ENCODE results near the gene PAX5.
A peak's percentile ranks its signal among the peaks of the same experiment; 100 is the strongest.
"Not testable (repeated sequence)": the region's sequence is repeated elsewhere in the genome, so short reads cannot be mapped to it uniquely, and the experiment has no call there.

Gene PAX5

GRCh38 chr9:37033682-37034304, at the start of gene PAX5:
Gene PAX5, minus strand, starts transcription at chr9:37034268. Its CDS starts 237 bp downstream, at chr9:37034031.
- H3K9ac ChIP-seq (ENCODE audit: low read depth, low read length): no peak within 1 kb of the TSS
- peak within 1 kb of the TSS; percentile 68 for H3K4me3 ChIP-seq (ENCODE audit: low read depth, low read length)

DNA sequence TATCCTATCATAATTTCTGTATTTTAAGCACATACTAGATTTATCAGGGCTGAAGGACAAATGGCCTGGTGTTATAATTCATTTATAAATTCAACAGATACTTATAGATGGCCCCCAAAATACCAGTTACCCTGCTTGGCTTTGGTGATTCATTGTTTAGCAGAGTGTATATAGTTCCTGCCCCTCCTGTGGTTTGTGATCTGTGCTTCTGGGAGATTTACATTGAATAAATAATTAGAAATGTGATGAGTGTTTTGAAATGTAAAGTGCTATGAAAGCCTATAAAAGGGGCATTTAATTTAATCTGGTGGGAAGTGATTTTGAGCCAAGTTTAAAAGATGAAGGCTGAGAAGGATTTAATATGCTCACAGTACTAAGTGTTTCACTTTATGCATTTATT, 49.6 kb upstream of the PAX5 start:
- no peak overlapping the region for H3K4me3 ChIP-seq (ENCODE audit: low read depth, low read length)
- H3K9me3 ChIP-seq (ENCODE audit: control insufficient read depth, insufficient read depth, low read length): no peaks in the 10 kb centered on the region
- H3K27me3 ChIP-seq (ENCODE audit: control insufficient read depth, insufficient read depth, low read length): peaks cover 6% of the 10 kb centered on the region
- H3K4me1 ChIP-seq (ENCODE audit: control insufficient read depth, insufficient read depth, low read length): peaks cover 2% of the 10 kb centered on the region
- H3K9ac ChIP-seq (ENCODE audit: low read depth, low read length): no peak overlapping the region
- H3K36me3 ChIP-seq (ENCODE audit: control insufficient read depth, insufficient read depth, low read length): no peaks in the 10 kb centered on the region

More at GRCh38 chr9:37033682-37034304, at the start of gene PAX5:
- peaks cover 14% of the 10 kb centered on the region for H3K4me1 ChIP-seq (ENCODE audit: control insufficient read depth, insufficient read depth, low read length)
- no peaks in the 10 kb centered on the region for H3K9me3 ChIP-seq (ENCODE audit: control insufficient read depth, insufficient read depth, low read length)
- H3K27me3 ChIP-seq (ENCODE audit: control insufficient read depth, insufficient read depth, low read length): peaks cover 99% of the 10 kb centered on the region
- H3K36me3 ChIP-seq (ENCODE audit: control insufficient read depth, insufficient read depth, low read length): no peaks in the 10 kb centered on the region

GRCh38 chr9:37082214-37082765, 48.2 kb upstream of the PAX5 start:
- H3K9me3 ChIP-seq (ENCODE audit: control insufficient read depth, insufficient read depth, low read length): no peaks in the 10 kb centered on the region
- peaks cover 2% of the 10 kb centered on the region for H3K4me1 ChIP-seq (ENCODE audit: control insufficient read depth, insufficient read depth, low read length)
- H3K9ac ChIP-seq (ENCODE audit: low read depth, low read length): no peak overlapping the region
- no peak overlapping the region for H3K4me3 ChIP-seq (ENCODE audit: low read depth, low read length)
- peaks cover 10% of the 10 kb centered on the region for H3K27me3 ChIP-seq (ENCODE audit: control insufficient read depth, insufficient read depth, low read length)
- H3K36me3 ChIP-seq (ENCODE audit: control insufficient read depth, insufficient read depth, low read length): no peaks in the 10 kb centered on the region

DNA sequence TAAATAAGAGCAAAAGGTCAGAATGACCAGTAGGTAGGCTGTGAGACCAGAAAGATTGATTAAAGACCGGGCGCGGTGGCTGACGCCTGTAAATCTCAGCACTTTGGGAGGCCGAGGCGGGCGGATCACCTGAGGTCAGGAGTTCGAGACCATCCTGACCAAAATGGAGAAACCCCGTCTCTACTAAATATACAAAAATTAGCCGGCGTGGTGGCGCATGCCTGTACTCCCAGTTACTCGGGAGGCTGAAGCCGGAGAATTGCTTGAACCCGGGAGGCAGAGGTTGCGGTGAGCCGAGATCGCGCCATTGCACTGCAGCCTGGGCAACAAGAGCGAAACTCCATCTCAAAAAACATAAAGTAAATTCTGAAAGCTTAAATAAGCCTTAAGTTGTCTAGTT, 47.4 kb upstream of the PAX5 start:
- H3K4me1 ChIP-seq (ENCODE audit: control insufficient read depth, insufficient read depth, low read length); H3K4me3 ChIP-seq (ENCODE audit: low read depth, low read length); H3K36me3 ChIP-seq (ENCODE audit: control insufficient read depth, insufficient read depth, low read length); H3K9ac ChIP-seq (ENCODE audit: low read depth, low read length); H3K9me3 ChIP-seq (ENCODE audit: control insufficient read depth, insufficient read depth, low read length); H3K27me3 ChIP-seq (ENCODE audit: control insufficient read depth, insufficient read depth, low read length): not testable (repeated sequence)

DNA sequence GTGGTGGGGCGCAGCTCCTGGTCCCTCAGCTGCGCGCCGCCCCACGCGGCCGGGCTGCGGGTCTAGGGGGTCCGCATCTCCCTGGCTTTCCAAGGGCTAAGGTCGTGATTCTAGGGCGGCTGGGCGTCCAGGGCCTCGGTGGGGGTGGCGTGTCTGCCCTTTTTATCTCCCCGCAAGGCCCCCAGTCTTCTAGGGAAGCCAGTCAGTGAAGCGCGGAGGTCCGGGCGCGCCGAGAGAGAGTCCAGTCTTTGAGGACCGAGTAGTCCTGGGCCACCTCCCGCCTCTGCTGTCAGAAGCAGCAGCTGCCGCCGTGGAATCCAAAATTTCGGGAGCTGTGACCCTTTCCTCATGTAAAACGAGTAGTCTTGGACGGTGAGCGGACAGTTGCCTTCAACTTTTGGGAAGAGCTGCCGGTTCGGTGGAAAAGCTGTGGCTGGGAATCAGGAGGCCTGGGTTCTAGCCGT, 46.1 kb upstream of the PAX5 start:
- peak overlapping the region; percentile 68 for H3K9ac ChIP-seq (ENCODE audit: low read depth, low read length)
- peak overlapping the region; percentile 90 for H3K4me3 ChIP-seq (ENCODE audit: low read depth, low read length)
- not testable (repeated sequence) for H3K9me3 ChIP-seq (ENCODE audit: control insufficient read depth, insufficient read depth, low read length); H3K27me3 ChIP-seq (ENCODE audit: control insufficient read depth, insufficient read depth, low read length); H3K4me1 ChIP-seq (ENCODE audit: control insufficient read depth, insufficient read depth, low read length); H3K36me3 ChIP-seq (ENCODE audit: control insufficient read depth, insufficient read depth, low read length)

- no peaks in the 10 kb centered on the region for H3K36me3 ChIP-seq (ENCODE audit: control insufficient read depth, insufficient read depth, low read length)
- H3K4me3 ChIP-seq (ENCODE audit: low read depth, low read length): peak overlapping the region; percentile 90
- H3K9ac ChIP-seq (ENCODE audit: low read depth, low read length): peak overlapping the region; percentile 68
- peaks cover 10% of the 10 kb centered on the region for H3K27me3 ChIP-seq (ENCODE audit: control insufficient read depth, insufficient read depth, low read length)
- H3K9me3 ChIP-seq (ENCODE audit: control insufficient read depth, insufficient read depth, low read length): no peaks in the 10 kb centered on the region
- H3K4me1 ChIP-seq (ENCODE audit: control insufficient read depth, insufficient read depth, low read length): peaks cover 2% of the 10 kb centered on the region
These were observed 45.5 kb upstream of the PAX5 start for GRCh38 chr9:37079370-37080164.

DNA sequence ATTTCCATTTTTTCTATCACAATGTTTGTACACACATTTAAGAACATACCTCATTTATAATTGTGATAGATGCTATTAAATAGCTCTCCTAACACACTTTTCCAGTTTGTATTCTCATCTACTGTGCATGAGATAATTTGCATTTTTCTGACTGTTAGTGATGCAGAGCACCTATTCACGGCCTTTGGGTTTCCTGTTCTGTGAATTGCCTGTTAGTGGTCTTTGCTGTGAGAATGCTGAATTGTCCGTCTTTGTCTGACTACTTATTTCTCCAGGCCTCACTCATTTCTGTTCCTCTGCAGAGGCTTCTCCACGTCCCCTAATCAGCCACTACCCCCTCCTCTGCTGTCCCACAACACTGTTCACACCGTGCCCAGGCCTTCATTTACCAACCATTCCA, 40.7 kb upstream of the PAX5 start:
- not testable (repeated sequence) for H3K9me3 ChIP-seq (ENCODE audit: control insufficient read depth, insufficient read depth, low read length); H3K9ac ChIP-seq (ENCODE audit: low read depth, low read length); H3K36me3 ChIP-seq (ENCODE audit: control insufficient read depth, insufficient read depth, low read length); H3K4me3 ChIP-seq (ENCODE audit: low read depth, low read length); H3K4me1 ChIP-seq (ENCODE audit: control insufficient read depth, insufficient read depth, low read length); H3K27me3 ChIP-seq (ENCODE audit: control insufficient read depth, insufficient read depth, low read length)

DNA sequence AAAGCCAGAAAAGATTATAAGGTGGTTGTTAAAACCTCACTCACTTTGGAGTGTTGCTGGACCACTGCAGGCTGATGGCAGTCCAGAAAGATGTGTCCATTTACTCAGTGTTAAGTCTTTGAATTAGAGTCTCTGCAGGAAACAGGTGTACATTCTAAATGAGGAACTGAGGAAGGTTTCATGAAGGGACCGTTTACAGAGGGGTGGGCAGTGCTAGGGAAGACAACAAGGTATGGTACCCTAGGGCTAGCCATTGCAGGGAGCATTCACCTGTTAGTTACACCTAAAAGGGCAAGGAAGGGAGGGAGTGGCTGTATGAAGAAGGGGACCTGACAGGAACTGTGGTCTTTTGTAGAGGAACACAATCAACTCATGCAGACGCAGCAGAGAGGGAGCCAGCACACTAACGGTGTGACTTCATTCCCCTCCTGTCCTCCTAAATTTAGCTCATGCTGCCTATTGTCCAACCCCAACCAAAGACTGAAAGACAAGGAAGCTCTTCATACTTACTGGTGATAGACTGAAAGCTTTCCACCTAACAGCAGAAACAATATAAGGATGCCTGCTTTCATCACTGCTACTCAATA, 32.2 kb upstream of the PAX5 start:
- Histone ChIP-seq H3K9me3 (ENCODE audit: control insufficient read depth, insufficient read depth, low read length) (no peaks in the 10 kb centered on the region), H3K4me1 (ENCODE audit: control insufficient read depth, insufficient read depth, low read length) (no peaks in the 10 kb centered on the region), H3K36me3 (ENCODE audit: control insufficient read depth, insufficient read depth, low read length) (no peaks in the 10 kb centered on the region), H3K27me3 (ENCODE audit: control insufficient read depth, insufficient read depth, low read length) (no peaks in the 10 kb centered on the region), H3K9ac (ENCODE audit: low read depth, low read length) (no peak overlapping the region), H3K4me3 (ENCODE audit: low read depth, low read length) (no peak overlapping the region)

- Histone ChIP-seq H3K4me1 (ENCODE audit: control insufficient read depth, insufficient read depth, low read length) (no peaks in the 10 kb centered on the region), H3K9me3 (ENCODE audit: control insufficient read depth, insufficient read depth, low read length) (no peaks in the 10 kb centered on the region), H3K27me3 (ENCODE audit: control insufficient read depth, insufficient read depth, low read length) (no peaks in the 10 kb centered on the region)
These were observed 28.3 kb upstream of the PAX5 start for GRCh38 chr9:37062336-37062735.

GRCh38 chr9:37061768-37062167, 27.7 kb upstream of the PAX5 start:
- no peaks in the 10 kb centered on the region for H3K36me3 ChIP-seq (ENCODE audit: control insufficient read depth, insufficient read depth, low read length)
- no peak overlapping the region for H3K9ac ChIP-seq (ENCODE audit: low read depth, low read length)
- no peaks in the 10 kb centered on the region for H3K4me1 ChIP-seq (ENCODE audit: control insufficient read depth, insufficient read depth, low read length)
- no peaks in the 10 kb centered on the region for H3K27me3 ChIP-seq (ENCODE audit: control insufficient read depth, insufficient read depth, low read length)
- no peaks in the 10 kb centered on the region for H3K9me3 ChIP-seq (ENCODE audit: control insufficient read depth, insufficient read depth, low read length)
- no peak overlapping the region for H3K4me3 ChIP-seq (ENCODE audit: low read depth, low read length)

More at GRCh38 chr9:37062336-37062735, 28.3 kb upstream of the PAX5 start:
- no peak overlapping the region for H3K4me3 ChIP-seq (ENCODE audit: low read depth, low read length)
- H3K9ac ChIP-seq (ENCODE audit: low read depth, low read length): no peak overlapping the region
- no peaks in the 10 kb centered on the region for H3K36me3 ChIP-seq (ENCODE audit: control insufficient read depth, insufficient read depth, low read length)

- Histone ChIP-seq H3K4me1 (ENCODE audit: control insufficient read depth, insufficient read depth, low read length) (no peaks in the 10 kb centered on the region), H3K4me3 (ENCODE audit: low read depth, low read length) (no peak overlapping the region), H3K36me3 (ENCODE audit: control insufficient read depth, insufficient read depth, low read length) (no peaks in the 10 kb centered on the region), H3K9me3 (ENCODE audit: control insufficient read depth, insufficient read depth, low read length) (no peaks in the 10 kb centered on the region), H3K27me3 (ENCODE audit: control insufficient read depth, insufficient read depth, low read length) (peaks cover 3% of the 10 kb centered on the region), H3K9ac (ENCODE audit: low read depth, low read length) (no peak overlapping the region)
These were observed 26.8 kb upstream of the PAX5 start for GRCh38 chr9:37060833-37061232.
